Fibroblast of mammary gland (primary cell): Measurements from ENCODE around the gene EVI5L.
A peak's percentile ranks its signal among the peaks of the same experiment; 100 is the strongest.

Source experiments
- DNase-seq: peaks from one replicate; pipeline ENCODE4 v3.0.0-alpha.2; 2010; ENCODE audit warnings: low read depth
- H3K4me3 ChIP-seq: 2 replicates; pipeline ENCODE4 v1.5.1; 2011; ENCODE audit warnings: low read depth, mild to moderate bottlenecking, low read length, moderate library complexity; ENCODE audit not compliant: control insufficient read depth
- CTCF ChIP-seq: conservative IDR thresholded peaks from 2 replicates; pipeline ENCODE4 v1.5.1; 2011; ENCODE audit warnings: low read depth, low read length, inconsistent platforms; ENCODE audit not compliant: control insufficient read depth, insufficient read depth

The EVI5L gene

DNA sequence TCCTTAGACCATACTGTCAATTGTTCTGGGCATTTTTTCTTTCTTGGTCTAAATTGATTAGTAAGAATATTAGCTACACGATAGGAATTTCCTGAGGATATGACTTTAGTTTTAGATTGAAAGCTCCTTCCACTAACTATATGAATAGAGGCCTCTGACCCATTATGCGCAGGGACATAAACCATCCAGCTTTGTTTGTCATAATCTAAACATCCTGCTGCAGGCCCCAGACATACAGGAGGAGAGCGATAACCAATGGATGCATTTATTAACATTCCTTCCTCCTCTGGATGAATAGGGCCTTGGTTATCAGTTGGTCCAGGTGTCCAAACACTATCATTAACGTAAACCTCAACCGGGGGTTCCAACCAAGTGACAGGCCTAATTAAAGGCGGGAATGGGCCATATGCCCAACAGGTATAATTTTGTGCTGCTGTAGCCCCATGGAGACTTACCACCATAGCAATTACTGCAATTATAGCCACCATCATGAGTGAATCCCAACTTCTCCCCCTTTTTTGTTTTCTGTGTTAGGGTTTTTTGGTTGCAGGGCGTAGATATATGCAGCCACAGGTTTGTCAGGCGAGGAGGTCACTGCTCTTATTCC, 34.4 kb upstream of the EVI5L start:
- DNase-seq: no peak
- no peak for TF ChIP-seq CTCF
- no peak overlapping the region for H3K4me3 ChIP-seq

DNA sequence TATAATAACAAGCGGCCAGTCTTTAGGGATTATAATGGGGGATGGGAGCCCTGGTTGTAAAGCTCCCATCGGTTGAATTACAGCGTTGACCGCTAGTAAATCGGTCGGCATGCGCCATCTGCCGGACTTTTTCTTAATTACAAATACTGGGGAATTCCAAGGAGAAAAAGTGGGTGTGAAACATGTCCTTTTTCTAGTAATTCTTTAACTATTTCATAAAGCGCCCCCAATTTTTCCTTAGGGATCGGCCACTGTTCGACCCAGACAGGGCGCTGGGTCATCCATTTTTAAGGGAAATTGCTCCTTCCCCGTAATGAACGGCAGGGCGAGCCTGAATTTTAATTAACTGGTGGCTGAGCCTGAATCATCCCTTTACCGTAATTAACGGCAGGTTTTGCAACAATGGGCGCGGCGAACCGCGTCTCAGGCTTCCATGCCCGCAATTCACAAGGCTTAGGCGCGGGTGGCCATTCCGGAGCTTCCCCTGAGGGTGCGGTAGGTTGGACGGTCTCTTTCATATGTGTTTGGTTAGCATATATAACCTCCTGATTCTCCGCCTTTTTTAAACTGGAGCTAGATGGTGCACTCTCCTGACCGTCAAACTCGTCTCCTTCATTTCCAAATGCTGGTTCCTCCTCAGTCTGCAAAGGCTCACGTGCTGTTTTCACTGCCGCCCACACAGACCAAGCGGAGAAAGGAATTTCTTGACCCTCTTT, 30.2 kb upstream of the EVI5L start:
- TF ChIP-seq CTCF: peak; percentile 49
- DNase-seq: peak; percentile 75
- peak overlapping the region; percentile 16 for H3K4me3 ChIP-seq

GRCh38 chr19:7801020-7801570, 28.9 kb upstream of the EVI5L start:
- H3K4me3 ChIP-seq: no peak overlapping the region
- peak; percentile 12 for DNase-seq
- TF ChIP-seq CTCF: no peak

DNA sequence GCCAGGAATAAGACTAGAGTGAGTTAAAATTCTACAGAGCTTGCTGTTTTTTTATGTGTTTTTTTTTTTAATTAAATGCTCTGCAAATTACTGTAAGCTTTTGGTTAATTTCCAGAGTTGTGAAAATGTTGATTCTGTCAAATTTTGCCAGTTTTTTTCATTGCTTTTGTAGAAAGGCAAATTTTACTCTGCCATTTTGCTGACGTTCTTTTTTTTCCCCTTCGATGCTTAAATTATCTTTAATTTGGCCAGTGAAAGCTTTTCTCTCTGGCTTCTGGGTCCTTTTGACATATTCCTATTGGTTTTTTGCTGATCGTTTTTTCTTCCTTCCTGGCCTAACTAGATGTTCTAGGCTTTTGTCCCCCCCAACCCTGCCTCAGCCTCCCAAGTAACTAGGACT, 23.8 kb upstream of the EVI5L start:
- DNase-seq: no peak
- H3K4me3 ChIP-seq: no peak overlapping the region
- TF ChIP-seq CTCF: no peak

DNA sequence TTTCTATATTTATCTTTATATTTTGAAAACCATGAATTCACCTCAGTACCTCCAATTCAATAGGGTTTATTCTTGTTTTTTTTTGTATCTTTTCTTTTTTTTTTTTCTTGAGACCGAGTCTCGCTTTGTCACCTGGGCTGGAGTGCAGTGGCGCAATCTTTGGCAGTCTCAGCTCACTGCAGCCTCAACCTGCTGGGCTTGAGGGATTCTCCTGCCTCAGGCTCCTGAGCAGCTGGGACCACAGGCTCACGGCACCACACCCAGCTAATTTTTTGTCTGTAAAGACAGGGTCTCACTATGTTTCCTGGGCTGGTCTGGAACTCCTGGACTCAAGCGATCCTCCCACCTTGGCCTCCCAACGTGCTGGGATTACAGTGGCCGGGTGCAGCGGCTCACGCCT, 23.1 kb upstream of the EVI5L start:
- DNase-seq: no peak
- H3K4me3 ChIP-seq: no peak overlapping the region
- TF ChIP-seq CTCF: no peak

- DNase-seq: no peak
- TF ChIP-seq CTCF: no peak
- no peak overlapping the region for H3K4me3 ChIP-seq
Measured at GRCh38 chr19:7808108-7808507, 21.9 kb upstream of the EVI5L start.
